Fibroblast of mammary gland (primary cell): ENCODE results near the gene LMTK3.

ENCODE experiments used
- DNase-seq: peaks from one replicate; pipeline ENCODE4 v3.0.0-alpha.2; 2010; ENCODE audit warnings: low read depth
- H3K4me3 ChIP-seq: 2 replicates; pipeline ENCODE4 v1.5.1; 2011; ENCODE audit warnings: low read depth, mild to moderate bottlenecking, low read length, moderate library complexity; ENCODE audit not compliant: control insufficient read depth
- CTCF ChIP-seq: conservative IDR thresholded peaks from 2 replicates; pipeline ENCODE4 v1.5.1; 2011; ENCODE audit warnings: low read depth, low read length, inconsistent platforms; ENCODE audit not compliant: control insufficient read depth, insufficient read depth

The LMTK3 gene

GRCh38 chr19:48444936-48445200 is 66.8 kb downstream of the LMTK3 start:
- TF ChIP-seq CTCF = no peak
- no peak for DNase-seq
- peak overlapping the region; percentile 98 for H3K4me3 ChIP-seq

GRCh38 chr19:48444129-48444935 is 67.3 kb downstream of the LMTK3 start:
- TF ChIP-seq CTCF = no peak
- DNase-seq = no peak
- peak overlapping the region; percentile 98 for H3K4me3 ChIP-seq

DNA sequence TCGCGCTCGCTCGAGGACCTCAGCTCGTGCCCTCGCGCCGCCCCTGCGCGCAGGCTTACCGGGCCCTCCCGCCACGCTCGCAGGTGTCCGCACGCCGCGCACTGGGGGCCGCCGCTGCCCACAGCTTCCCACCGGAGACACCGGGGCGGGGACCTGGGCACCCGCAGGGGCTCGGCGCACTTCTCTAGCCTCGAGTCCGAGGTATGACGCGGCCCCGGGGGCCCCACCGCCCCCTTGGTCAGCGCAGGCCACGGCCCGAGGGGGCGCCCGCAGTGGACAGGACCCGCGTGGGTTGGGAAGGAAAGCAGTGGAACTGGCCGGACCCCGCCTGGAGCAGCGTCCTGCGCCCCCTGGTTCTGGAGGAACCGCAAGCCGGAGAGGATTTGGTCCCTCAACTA is 67.9 kb downstream of the LMTK3 start:
- TF ChIP-seq CTCF = no peak
- no peak for DNase-seq
- H3K4me3 ChIP-seq = peak overlapping the region; percentile 98

GRCh38 chr19:48443256-48443655 is 68.4 kb downstream of the LMTK3 start:
- no peak overlapping the region for H3K4me3 ChIP-seq
- DNase-seq = no peak
- TF ChIP-seq CTCF = no peak

DNA sequence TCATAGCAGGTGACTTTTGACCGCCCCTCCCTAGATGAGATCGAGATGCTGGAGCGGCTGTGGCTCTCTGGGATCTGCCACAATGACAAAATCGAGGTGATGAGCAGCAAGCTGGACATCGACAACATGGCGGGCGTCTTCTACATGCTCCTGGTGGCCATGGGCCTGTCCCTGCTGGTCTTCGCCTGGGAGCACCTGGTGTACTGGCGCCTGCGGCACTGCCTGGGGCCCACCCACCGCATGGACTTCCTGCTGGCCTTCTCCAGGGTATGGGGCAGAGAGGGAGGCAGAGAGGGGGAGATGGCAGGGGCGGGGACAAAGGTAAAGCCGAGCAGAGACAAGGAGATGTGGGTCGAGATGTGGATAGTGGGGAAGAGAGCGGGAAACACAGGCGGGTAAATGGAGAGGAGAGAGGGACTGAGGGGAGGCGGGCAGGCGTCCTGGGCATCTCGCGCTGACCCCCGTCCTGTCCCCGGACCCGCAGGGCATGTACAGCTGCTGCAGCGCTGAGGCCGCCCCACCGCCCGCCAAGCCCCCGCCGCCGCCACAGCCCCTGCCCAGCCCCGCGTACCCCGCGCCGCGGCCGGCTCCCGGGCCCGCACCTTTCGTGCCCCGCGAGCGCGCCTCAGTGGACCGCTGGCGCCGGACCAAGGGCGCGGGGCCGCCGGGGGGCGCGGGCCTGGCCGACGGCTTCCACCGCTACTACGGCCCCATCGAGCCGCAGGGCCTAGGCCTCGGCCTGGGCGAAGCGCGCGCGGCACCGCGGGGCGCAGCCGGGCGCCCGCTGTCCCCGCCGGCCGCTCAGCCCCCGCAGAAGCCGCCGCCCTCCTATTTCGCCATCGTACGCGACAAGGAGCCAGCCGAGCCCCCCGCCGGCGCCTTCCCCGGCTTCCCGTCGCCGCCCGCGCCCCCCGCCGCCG is 69.3 kb downstream of the LMTK3 start:
- no peak for TF ChIP-seq CTCF
- no peak overlapping the region for H3K4me3 ChIP-seq
- DNase-seq = no peak

- no peak for TF ChIP-seq CTCF
- DNase-seq = no peak
- no peak overlapping the region for H3K4me3 ChIP-seq
Measured at GRCh38 chr19:48441360-48442050, 70.1 kb downstream of the LMTK3 start.
